Measurements from ENCODE around the gene ZNF318. TPM values are rescaled to one million over a fixed set of nuclear protein-coding genes. Genes with fewer than 3 reads are reported as not detected.
A peak's percentile ranks its signal among the peaks of the same experiment; 100 is the strongest.
"Not testable (repeated sequence)": the region's sequence is repeated elsewhere in the genome, so short reads cannot be mapped to it uniquely, and the experiment has no call there.

The ZNF318 gene, protein sequence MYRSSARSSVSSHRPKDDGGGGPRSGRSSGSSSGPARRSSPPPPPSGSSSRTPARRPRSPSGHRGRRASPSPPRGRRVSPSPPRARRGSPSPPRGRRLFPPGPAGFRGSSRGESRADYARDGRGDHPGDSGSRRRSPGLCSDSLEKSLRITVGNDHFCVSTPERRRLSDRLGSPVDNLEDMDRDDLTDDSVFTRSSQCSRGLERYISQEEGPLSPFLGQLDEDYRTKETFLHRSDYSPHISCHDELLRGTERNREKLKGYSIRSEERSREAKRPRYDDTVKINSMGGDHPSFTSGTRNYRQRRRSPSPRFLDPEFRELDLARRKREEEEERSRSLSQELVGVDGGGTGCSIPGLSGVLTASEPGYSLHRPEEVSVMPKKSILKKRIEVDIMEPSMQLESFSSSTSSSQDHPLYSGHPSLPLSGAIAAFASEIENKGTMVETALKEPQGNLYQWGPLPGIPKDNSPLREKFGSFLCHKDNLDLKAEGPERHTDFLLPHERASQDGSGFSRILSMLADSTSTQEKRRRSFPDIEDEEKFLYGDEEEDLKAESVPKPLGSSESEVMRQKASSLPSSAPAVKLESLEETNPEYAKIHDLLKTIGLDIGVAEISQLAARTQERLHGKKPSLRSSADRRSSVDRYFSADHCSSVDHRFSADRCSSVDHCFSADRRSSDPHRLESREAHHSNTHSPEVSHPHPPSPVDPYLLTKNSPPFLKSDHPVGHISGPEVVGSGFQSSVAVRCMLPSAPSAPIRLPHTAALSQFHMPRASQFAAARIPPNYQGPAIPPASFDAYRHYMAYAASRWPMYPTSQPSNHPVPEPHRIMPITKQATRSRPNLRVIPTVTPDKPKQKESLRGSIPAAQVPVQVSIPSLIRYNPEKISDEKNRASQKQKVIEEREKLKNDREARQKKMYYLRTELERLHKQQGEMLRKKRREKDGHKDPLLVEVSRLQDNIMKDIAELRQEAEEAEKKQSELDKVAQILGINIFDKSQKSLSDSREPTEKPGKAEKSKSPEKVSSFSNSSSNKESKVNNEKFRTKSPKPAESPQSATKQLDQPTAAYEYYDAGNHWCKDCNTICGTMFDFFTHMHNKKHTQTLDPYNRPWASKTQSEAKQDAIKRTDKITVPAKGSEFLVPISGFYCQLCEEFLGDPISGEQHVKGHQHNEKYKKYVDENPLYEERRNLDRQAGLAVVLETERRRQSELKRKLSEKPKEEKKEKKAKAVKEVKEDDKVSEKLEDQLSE (N-terminal part only)
- polyA plus RNA-seq (2013), result 9.4 TPM

DNA sequence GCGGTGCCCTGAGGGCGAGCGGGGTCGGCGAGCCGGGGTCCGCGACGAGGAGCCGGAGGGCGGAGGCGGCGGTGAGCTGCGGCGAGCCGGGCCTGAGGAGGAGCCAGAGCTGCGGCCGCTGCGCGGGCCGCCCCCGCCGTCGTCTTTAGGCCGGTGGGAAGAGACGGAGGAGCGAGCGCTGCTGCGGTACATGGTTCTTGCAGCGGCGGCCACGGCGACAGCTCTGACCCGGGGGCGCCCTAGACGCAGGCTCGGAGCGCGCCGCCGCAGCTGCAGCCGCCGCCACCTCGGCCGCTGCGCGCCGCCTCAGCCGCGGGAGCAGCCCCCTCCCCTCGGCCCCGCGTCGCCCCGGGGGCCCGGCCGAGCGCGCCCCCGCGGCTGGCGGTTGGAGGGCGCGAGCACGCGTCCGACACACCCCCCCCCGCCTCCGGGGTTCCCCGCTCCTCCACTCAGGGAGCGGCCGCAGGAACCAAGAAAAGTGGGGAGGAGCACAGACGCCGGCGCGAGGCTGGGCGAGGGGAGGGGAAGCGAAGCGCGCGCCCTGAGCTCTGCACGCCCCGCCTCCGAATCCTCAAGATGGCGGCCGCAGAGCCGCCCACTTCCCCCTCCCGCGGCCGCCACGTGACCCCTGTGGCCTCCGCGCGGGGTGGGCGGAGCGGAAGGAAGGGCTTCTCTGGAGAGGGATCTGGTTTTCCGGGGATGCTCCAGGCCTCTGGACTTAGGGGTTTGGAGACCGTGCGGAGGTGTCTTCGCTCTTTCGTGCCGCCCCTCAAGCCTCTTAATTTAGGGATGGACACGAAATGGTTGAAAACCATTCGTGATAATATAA, at the start of gene ZNF318:
Gene ZNF318, minus strand, starts transcription at position 474 of the 829 bp plus-strand sequence. Its CDS starts 282 bp downstream, at position 192.
- H3K9me3 ChIP-seq (ENCODE audit: control extremely low read depth in 1 of 5, control insufficient read depth in 4 of 5, insufficient read depth in 2 of 5, low read depth in 1 of 5, low read length in 4 of 5), result no peaks in the 10 kb centered on the region
- ChIA-PET POLR2A (interaction anchor here (0.5 to 0.9 kb wide), 5 partner anchors 10 to 58 kb away, joined by 3 to 4 read pairs (median 3); partner anchors contain the start of gene ABCC10), CTCF (interaction anchor here (0.6 to 4.4 kb wide), 11 partner anchors 10 to 973 kb away, joined by 3 to 20 read pairs (median 4); partner anchors contain the start of gene SPATS1)
- peaks cover 0 to 25% (median 18%) of the 10 kb centered on the region in 4 experiments for H3K4me1 ChIP-seq (ENCODE audit: control extremely low read depth in 1 of 4, control insufficient read depth in 4 of 4, insufficient read depth in 4 of 4, low read length in 3 of 4)
- H3K27me3 ChIP-seq (replicated peaks in 2 of 5; ENCODE audit: control insufficient read depth in 4 of 5, insufficient read depth in 5 of 5, low read length in 4 of 5), result peaks cover 0 to 16% (median 12%) of the 10 kb centered on the region in 5 experiments
- under 1% methylated on average over 42 of the region's 104 CpGs for WGBS (ENCODE audit: insufficient coverage)
- peak; percentile 92 to 96 (median 96) for DNase-seq
- peaks cover 0 to 12% (median 7%) of the 10 kb centered on the region in 4 experiments for H3K36me3 ChIP-seq (ENCODE audit: control insufficient read depth in 4 of 4, insufficient read depth in 4 of 4, low read length in 3 of 4)
- H3K27ac ChIP-seq (ENCODE audit: insufficient read depth in 1 of 2, low read depth in 1 of 2, low read length in 2 of 2, poor library complexity in 1 of 2, severe bottlenecking in 2 of 2), result peak within 1 kb of the TSS in 1 of 2 experiments; percentile 72
- peak within 1 kb of the TSS; percentile 50 to 86 (median 75) for H3K4me3 ChIP-seq (ENCODE audit: control insufficient read depth in 1 of 7, extremely low read depth in 1 of 7, insufficient read depth in 4 of 7, low read depth in 2 of 7, low read length in 6 of 7)

DNA sequence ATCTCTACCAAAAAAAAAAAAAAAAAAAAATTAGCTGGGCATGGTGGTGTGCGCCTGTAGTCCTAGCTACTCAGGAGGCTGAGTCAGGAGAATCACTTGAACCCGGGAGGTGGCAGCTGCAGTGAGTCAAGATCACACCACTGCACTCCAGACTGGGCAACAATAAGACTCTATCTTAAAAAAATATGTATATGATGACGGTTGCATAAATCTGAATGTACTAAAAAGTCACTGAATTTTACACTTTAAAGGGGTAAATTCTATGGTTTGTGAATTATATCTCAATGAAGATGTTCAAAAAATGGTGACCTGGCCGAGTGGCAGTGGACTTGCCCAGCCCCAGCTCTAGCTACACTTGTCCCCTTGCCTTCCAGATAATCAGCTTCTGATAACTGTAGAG, 47.5 kb upstream of the ZNF318 start:
- no peak for DNase-seq
- no peaks in the 10 kb centered on the region for H3K36me3 ChIP-seq (ENCODE audit: control insufficient read depth in 4 of 4, insufficient read depth in 4 of 4, low read length in 3 of 4)
- CTCF ChIA-PET, result no interaction called here
- H3K27ac ChIP-seq (ENCODE audit: insufficient read depth in 1 of 2, low read depth in 1 of 2, low read length in 2 of 2, poor library complexity in 1 of 2, severe bottlenecking in 2 of 2), result no peak overlapping the region
- H3K4me1 ChIP-seq (ENCODE audit: control extremely low read depth in 1 of 4, control insufficient read depth in 4 of 4, insufficient read depth in 4 of 4, low read length in 3 of 4), result no peaks in the 10 kb centered on the region
- peaks cover 0 to 12% (median 7%) of the 10 kb centered on the region in 5 experiments for H3K9me3 ChIP-seq (ENCODE audit: control extremely low read depth in 1 of 5, control insufficient read depth in 4 of 5, insufficient read depth in 2 of 5, low read depth in 1 of 5, low read length in 4 of 5)
- H3K27me3 ChIP-seq (replicated peaks in 2 of 5; ENCODE audit: control insufficient read depth in 4 of 5, insufficient read depth in 5 of 5, low read length in 4 of 5), result peaks cover 0 to 10% (median 7%) of the 10 kb centered on the region in 5 experiments
- no CpG with 5 or more reads among the region's 4 CpGs for WGBS (ENCODE audit: insufficient coverage)
- POLR2A ChIA-PET, result no interaction called here
- H3K4me3 ChIP-seq (ENCODE audit: control insufficient read depth in 1 of 7, extremely low read depth in 1 of 7, insufficient read depth in 4 of 7, low read depth in 2 of 7, low read length in 6 of 7), result no peak overlapping the region

DNA sequence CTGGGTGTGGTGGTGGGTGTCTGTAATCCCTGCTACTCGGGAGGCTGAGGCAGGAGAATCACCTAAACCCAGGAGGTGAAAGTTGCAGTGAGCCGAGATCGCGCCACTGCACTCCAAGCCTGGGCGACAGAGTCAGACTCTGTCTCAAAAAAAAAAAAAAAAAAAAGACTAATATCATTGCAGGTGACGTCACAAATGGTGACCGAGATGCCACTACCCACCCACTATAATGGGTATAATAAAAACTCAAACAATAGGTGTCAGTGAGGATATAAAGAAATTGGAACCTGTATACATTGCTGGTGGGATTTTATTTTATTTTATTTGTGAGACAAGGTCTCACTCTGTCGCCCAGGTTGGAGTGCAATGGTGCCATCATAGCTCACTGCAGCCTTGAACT, 45.8 kb upstream of the ZNF318 start:
- H3K4me1 ChIP-seq (ENCODE audit: control extremely low read depth in 1 of 4, control insufficient read depth in 4 of 4, insufficient read depth in 4 of 4, low read length in 3 of 4); H3K27ac ChIP-seq (ENCODE audit: insufficient read depth in 1 of 2, low read depth in 1 of 2, low read length in 2 of 2, poor library complexity in 1 of 2, severe bottlenecking in 2 of 2); DNase-seq; H3K4me3 ChIP-seq (ENCODE audit: control insufficient read depth in 1 of 7, extremely low read depth in 1 of 7, insufficient read depth in 4 of 7, low read depth in 2 of 7, low read length in 6 of 7); H3K36me3 ChIP-seq (ENCODE audit: control insufficient read depth in 4 of 4, insufficient read depth in 4 of 4, low read length in 3 of 4); POLR2A ChIA-PET: not testable (repeated sequence)
- Histone ChIP-seq H3K27me3 (replicated peaks in 2 of 5; ENCODE audit: control insufficient read depth in 4 of 5, insufficient read depth in 5 of 5, low read length in 4 of 5) (peaks cover 0 to 10% (median 7%) of the 10 kb centered on the region in 5 experiments), H3K9me3 (ENCODE audit: control extremely low read depth in 1 of 5, control insufficient read depth in 4 of 5, insufficient read depth in 2 of 5, low read depth in 1 of 5, low read length in 4 of 5) (peaks cover 0 to 12% (median 7%) of the 10 kb centered on the region in 5 experiments)
- CTCF ChIA-PET, result interaction anchor here (1.3 kb wide), 1 partner anchor 80 kb away, joined by 3 read pairs; no protein-coding TSS in a partner anchor
- 100% methylated on average over 1 of the region's 8 CpGs for WGBS (ENCODE audit: insufficient coverage)

DNA sequence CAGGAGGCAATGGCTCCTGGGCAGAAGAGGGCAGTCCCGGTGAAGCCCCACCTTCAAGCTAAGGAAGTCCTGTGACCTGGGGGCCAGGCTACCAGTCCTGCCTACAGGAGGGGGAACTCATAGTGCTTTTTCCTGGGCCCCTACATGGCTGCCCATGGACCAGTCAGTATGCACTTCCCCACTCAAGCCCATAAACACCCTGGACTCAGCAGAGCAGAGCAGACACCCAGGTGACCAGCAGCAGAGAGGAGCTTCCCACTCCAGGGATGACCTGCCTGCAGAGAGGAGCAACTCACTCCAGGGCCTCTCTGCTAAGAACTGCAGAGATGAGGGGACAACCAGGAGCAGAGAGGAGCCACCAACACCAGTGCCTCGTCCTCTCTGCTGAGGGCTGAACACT, 43.6 kb upstream of the ZNF318 start:
- Histone ChIP-seq H3K36me3 (ENCODE audit: control insufficient read depth in 4 of 4, insufficient read depth in 4 of 4, low read length in 3 of 4) (no peaks in the 10 kb centered on the region), H3K9me3 (ENCODE audit: control extremely low read depth in 1 of 5, control insufficient read depth in 4 of 5, insufficient read depth in 2 of 5, low read depth in 1 of 5, low read length in 4 of 5) (peaks cover 0 to 12% (median 7%) of the 10 kb centered on the region in 5 experiments), H3K27me3 (replicated peaks in 2 of 5; ENCODE audit: control insufficient read depth in 4 of 5, insufficient read depth in 5 of 5, low read length in 4 of 5) (peaks cover 0 to 10% (median 3%) of the 10 kb centered on the region in 5 experiments), H3K4me3 (ENCODE audit: control insufficient read depth in 1 of 7, extremely low read depth in 1 of 7, insufficient read depth in 4 of 7, low read depth in 2 of 7, low read length in 6 of 7) (no peak overlapping the region), H3K27ac (ENCODE audit: insufficient read depth in 1 of 2, low read depth in 1 of 2, low read length in 2 of 2, poor library complexity in 1 of 2, severe bottlenecking in 2 of 2) (no peak overlapping the region), H3K4me1 (ENCODE audit: control extremely low read depth in 1 of 4, control insufficient read depth in 4 of 4, insufficient read depth in 4 of 4, low read length in 3 of 4) (no peaks in the 10 kb centered on the region)
- 100% methylated on average over 2 of the region's 2 CpGs for WGBS (ENCODE audit: insufficient coverage)
- DNase-seq, result no peak
- ChIA-PET CTCF (interaction anchor here (0.8 to 1.3 kb wide), 2 partner anchors 14 to 19 kb away, joined by 3 to 5 read pairs; no protein-coding TSS in a partner anchor), POLR2A (no interaction called here)

DNA sequence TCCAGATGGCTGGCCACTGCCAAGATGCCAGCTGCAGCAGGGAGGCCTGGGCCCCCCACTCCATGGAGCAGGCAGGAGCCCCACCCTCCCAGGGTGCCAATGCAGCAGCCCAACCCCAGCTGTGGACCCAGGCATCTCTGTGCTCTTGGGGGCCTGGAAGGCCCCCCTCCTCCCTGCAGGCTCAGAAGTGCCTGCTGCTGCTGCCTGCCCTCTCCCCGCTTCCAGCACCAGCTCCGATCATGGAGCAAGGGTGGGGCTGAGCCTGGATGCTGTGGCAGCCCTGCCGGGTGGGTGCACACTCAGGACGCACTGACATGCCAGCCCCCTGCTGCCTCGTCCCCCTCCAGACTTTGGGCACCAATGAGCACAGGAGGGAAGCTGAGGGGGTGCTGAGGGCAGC, 43.1 kb upstream of the ZNF318 start:
- Histone ChIP-seq H3K27me3 (replicated peaks in 2 of 5; ENCODE audit: control insufficient read depth in 4 of 5, insufficient read depth in 5 of 5, low read length in 4 of 5) (peaks cover 0 to 10% (median 3%) of the 10 kb centered on the region in 5 experiments), H3K4me1 (ENCODE audit: control extremely low read depth in 1 of 4, control insufficient read depth in 4 of 4, insufficient read depth in 4 of 4, low read length in 3 of 4) (no peaks in the 10 kb centered on the region), H3K27ac (ENCODE audit: insufficient read depth in 1 of 2, low read depth in 1 of 2, low read length in 2 of 2, poor library complexity in 1 of 2, severe bottlenecking in 2 of 2) (no peak overlapping the region), H3K4me3 (ENCODE audit: control insufficient read depth in 1 of 7, extremely low read depth in 1 of 7, insufficient read depth in 4 of 7, low read depth in 2 of 7, low read length in 6 of 7) (no peak overlapping the region), H3K36me3 (ENCODE audit: control insufficient read depth in 4 of 4, insufficient read depth in 4 of 4, low read length in 3 of 4) (no peaks in the 10 kb centered on the region), H3K9me3 (ENCODE audit: control extremely low read depth in 1 of 5, control insufficient read depth in 4 of 5, insufficient read depth in 2 of 5, low read depth in 1 of 5, low read length in 4 of 5) (peaks cover 0 to 12% (median 7%) of the 10 kb centered on the region in 5 experiments)
- DNase-seq, result no peak
- ChIA-PET CTCF (interaction anchor here (0.8 to 1.3 kb wide), 2 partner anchors 14 to 18 kb away, joined by 3 to 5 read pairs; no protein-coding TSS in a partner anchor), POLR2A (no interaction called here)
- 93% methylated on average over 3 of the region's 5 CpGs for WGBS (ENCODE audit: insufficient coverage)

DNA sequence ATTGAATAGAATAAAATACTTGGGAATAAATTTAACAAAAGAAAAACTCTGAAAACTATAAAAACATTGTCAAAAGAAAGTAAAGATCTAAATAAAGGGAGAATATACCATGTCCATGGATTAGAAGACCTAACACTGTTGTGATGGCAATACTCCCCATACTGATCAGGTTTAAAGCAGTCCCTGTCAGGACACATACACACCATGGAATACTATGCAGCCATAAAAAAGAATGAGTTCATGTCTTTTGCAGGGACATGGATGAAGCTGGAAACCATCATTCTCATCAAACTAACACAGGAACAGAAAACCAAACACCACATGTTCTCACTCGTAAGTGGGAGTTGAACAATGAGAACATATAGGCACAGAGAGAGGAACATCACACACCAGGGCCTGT, 41.3 kb upstream of the ZNF318 start:
- H3K27ac ChIP-seq (ENCODE audit: insufficient read depth in 1 of 2, low read depth in 1 of 2, low read length in 2 of 2, poor library complexity in 1 of 2, severe bottlenecking in 2 of 2); H3K27me3 ChIP-seq (replicated peaks in 2 of 5; ENCODE audit: control insufficient read depth in 4 of 5, insufficient read depth in 5 of 5, low read length in 4 of 5); H3K4me1 ChIP-seq (ENCODE audit: control extremely low read depth in 1 of 4, control insufficient read depth in 4 of 4, insufficient read depth in 4 of 4, low read length in 3 of 4); POLR2A ChIA-PET; DNase-seq; H3K36me3 ChIP-seq (ENCODE audit: control insufficient read depth in 4 of 4, insufficient read depth in 4 of 4, low read length in 3 of 4); H3K4me3 ChIP-seq (ENCODE audit: control insufficient read depth in 1 of 7, extremely low read depth in 1 of 7, insufficient read depth in 4 of 7, low read depth in 2 of 7, low read length in 6 of 7): not testable (repeated sequence)
- peaks cover 0 to 12% (median 7%) of the 10 kb centered on the region in 5 experiments for H3K9me3 ChIP-seq (ENCODE audit: control extremely low read depth in 1 of 5, control insufficient read depth in 4 of 5, insufficient read depth in 2 of 5, low read depth in 1 of 5, low read length in 4 of 5)
- CTCF ChIA-PET, result interaction anchor here (1.4 kb wide), 1 partner anchor 15 kb away, joined by 3 read pairs; no protein-coding TSS in a partner anchor
- no CpG with 5 or more reads among the region's 1 CpG for WGBS (ENCODE audit: insufficient coverage)

Measured in common myeloid progenitor, CD34-positive (primary cell).